Neural progenitor cell (in vitro differentiated cells): ENCODE data around the gene CER1. TPM values are rescaled to one million over a fixed set of nuclear protein-coding genes. Genes with fewer than 3 reads are reported as not detected.

Experiments
- DNase-seq: peaks from one replicate; pipeline ENCODE4 v3.0.0-alpha.2; 2016; ENCODE audit warnings: low spot score
- H2AFZ ChIP-seq: fragments of 200-600 bp; sonication (generic); replicated peaks from 2 replicates; pipeline ENCODE4 v1.6.1; 2016; ENCODE audit warnings: antibody characterized with exemption
- H3F3A ChIP-seq: fragments of 200-600 bp; sonication (generic); 2 replicates; pipeline ENCODE4 v1.6.1; 2016; ENCODE audit warnings: antibody characterized with exemption, low read depth
- H3K27ac ChIP-seq: fragments of 200-600 bp; sonication (generic); 2 replicates; pipeline ENCODE4 v1.5.1; 2016; ENCODE audit warnings: mild to moderate bottlenecking
- H3K27me3 ChIP-seq: fragments of 200-600 bp; sonication (generic); 2 replicates; pipeline ENCODE4 v1.6.1; 2016; ENCODE audit warnings: mild to moderate bottlenecking, moderate library complexity
- H3K36me3 ChIP-seq: fragments of 200-600 bp; sonication (generic); 2 replicates; pipeline ENCODE4 v1.5.1; 2016
- H3K4me1 ChIP-seq: fragments of 200-600 bp; sonication (generic); 2 replicates; pipeline ENCODE4 v1.6.1; 2016; ENCODE audit warnings: mixed run types
- H3K4me2 ChIP-seq: fragments of 200-600 bp; sonication (generic); 2 replicates; pipeline ENCODE4 v1.6.1; 2016
- H3K4me3 ChIP-seq: fragments of 200-600 bp; sonication (generic); 2 replicates; pipeline ENCODE4 v1.5.1; 2016
- H3K79me2 ChIP-seq: fragments of 200-600 bp; sonication (generic); 2 replicates; pipeline ENCODE4 v1.6.1; 2016; ENCODE audit warnings: low read depth
- H3K9ac ChIP-seq: fragments of 200-600 bp; sonication (generic); 2 replicates; pipeline ENCODE4 v1.6.1; 2016
- H3K9me3 ChIP-seq: fragments of 200-600 bp; sonication (generic); 2 replicates; pipeline ENCODE4 v1.5.1; 2016; ENCODE audit warnings: low read depth
- H4K20me1 ChIP-seq: fragments of 200-600 bp; sonication (generic); 2 replicates; pipeline ENCODE4 v1.6.1; 2016; ENCODE audit warnings: low read depth
- H3K27ac Mint-ChIP-seq: 3 replicates; pipeline ENCODE4 v1.8.0; 2021; ENCODE audit warnings: mixed read lengths
- H3K27me3 Mint-ChIP-seq: 2 replicates; pipeline ENCODE4 v1.8.0; 2022; ENCODE audit warnings: low read depth, mild to moderate bottlenecking, inconsistent platforms, moderate library complexity, mixed read lengths; ENCODE audit not compliant: insufficient read depth
- H3K36me3 Mint-ChIP-seq: 3 replicates; pipeline ENCODE4 v1.8.0; 2021; ENCODE audit warnings: mixed read lengths
- H3K4me1 Mint-ChIP-seq: 3 replicates; pipeline ENCODE4 v1.8.0; 2021; ENCODE audit warnings: mixed read lengths
- H3K4me3 Mint-ChIP-seq: 3 replicates; pipeline ENCODE4 v1.8.0; 2021; ENCODE audit warnings: mild to moderate bottlenecking, moderate library complexity, mixed read lengths
- H3K9me3 Mint-ChIP-seq: 3 replicates; pipeline ENCODE4 v1.8.0; 2020; ENCODE audit warnings: mixed read lengths
- EZH2 ChIP-seq: fragments of 200-600 bp; sonication (generic); IDR thresholded peaks from 2 replicates; pipeline ENCODE4 v1.6.1; 2017; ENCODE audit warnings: antibody characterized with exemption, mild to moderate bottlenecking, moderate library complexity
- EZH2phosphoT487 ChIP-seq: fragments of 200-600 bp; sonication (generic); IDR thresholded peaks from 2 replicates; pipeline ENCODE4 v1.6.1; 2017; ENCODE audit warnings: antibody characterized with exemption
- total RNA-seq: library from RNA; depleted of rRNA; stranded (reverse); fragments of >200 nt; gene quantifications from 2 replicates; pipeline ENCODE4 v1.2.3, GENCODE V29; 2015; ENCODE audit warnings: low replicate concordance
- TF ChIP-seq, protein P1 (sequence below): fragments of 200-600 bp; sonication (generic); IDR thresholded peaks from 2 replicates; pipeline ENCODE4 v1.5.1; 2017; ENCODE audit warnings: antibody characterized with exemption, mild to moderate bottlenecking

CER1 gene
- total RNA-seq, 1 donor from 2014 or later: 0.11 TPM

DNA sequence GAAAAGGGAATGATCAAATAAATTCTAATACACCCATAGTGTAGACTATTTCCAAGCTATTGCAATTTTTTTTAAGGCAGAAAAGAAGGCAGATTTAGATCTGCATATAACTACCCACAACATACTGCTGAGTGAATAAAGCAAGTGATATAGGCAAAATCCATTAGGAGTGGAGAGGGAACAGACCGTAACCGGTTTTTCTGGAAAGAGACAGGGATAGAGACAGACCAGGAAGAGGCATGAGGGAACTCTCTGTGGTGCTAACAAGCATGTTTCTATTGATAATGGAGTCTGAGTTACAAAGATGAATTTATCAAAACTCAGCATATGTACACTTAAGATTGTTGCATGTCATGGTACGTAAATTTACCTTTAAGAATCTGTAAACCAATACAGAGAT is 43.8 kb downstream of the CER1 start:
- Mint-ChIP-seq H3K27me3 (no peaks in the 10 kb centered on the region), H3K9me3 (peaks cover 2% of the 10 kb centered on the region), H3K27ac (no peak overlapping the region), H3K4me3 (no peak overlapping the region), H3K4me1 (no peaks in the 10 kb centered on the region), H3K36me3 (peaks cover 19% of the 10 kb centered on the region)
- Histone ChIP-seq H4K20me1 (no peaks in the 10 kb centered on the region), H3K4me1 (no peaks in the 10 kb centered on the region), H3K79me2 (peaks cover 23% of the 10 kb centered on the region), H3K36me3 (no peaks in the 10 kb centered on the region), H3F3A (no peaks in the 10 kb centered on the region), H3K4me3 (no peak overlapping the region), H3K9me3 (no peaks in the 10 kb centered on the region), H3K27ac (no peak overlapping the region), H2AFZ (no peak overlapping the region), H3K9ac (no peak overlapping the region), H3K27me3 (no peaks in the 10 kb centered on the region), H3K4me2 (no peak overlapping the region)
- TF ChIP-seq EZH2 (no peak), EZH2phosphoT487 (no peak)
- TF ChIP-seq, protein P1, sequence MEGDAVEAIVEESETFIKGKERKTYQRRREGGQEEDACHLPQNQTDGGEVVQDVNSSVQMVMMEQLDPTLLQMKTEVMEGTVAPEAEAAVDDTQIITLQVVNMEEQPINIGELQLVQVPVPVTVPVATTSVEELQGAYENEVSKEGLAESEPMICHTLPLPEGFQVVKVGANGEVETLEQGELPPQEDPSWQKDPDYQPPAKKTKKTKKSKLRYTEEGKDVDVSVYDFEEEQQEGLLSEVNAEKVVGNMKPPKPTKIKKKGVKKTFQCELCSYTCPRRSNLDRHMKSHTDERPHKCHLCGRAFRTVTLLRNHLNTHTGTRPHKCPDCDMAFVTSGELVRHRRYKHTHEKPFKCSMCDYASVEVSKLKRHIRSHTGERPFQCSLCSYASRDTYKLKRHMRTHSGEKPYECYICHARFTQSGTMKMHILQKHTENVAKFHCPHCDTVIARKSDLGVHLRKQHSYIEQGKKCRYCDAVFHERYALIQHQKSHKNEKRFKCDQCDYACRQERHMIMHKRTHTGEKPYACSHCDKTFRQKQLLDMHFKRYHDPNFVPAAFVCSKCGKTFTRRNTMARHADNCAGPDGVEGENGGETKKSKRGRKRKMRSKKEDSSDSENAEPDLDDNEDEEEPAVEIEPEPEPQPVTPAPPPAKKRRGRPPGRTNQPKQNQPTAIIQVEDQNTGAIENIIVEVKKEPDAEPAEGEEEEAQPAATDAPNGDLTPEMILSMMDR: no peak
- DNase-seq: no peak

DNA sequence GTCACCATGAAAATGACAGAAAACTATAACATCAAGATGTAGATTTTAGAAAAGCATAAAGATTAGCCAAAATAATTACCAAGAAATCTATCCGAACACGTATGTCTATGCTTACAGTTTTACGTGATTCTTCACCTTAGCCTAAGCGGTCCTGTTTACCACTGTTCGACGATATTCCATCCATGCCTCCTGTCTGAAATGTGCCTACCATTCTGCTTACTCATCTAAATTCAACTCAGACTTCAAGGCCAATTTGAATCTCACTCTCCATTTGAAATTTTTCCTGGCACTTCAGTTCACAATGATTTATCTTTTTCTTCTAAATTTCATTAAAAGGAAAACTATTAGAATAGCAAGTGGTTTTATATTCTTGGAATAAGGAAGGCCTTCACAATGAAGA is 44.7 kb downstream of the CER1 start:
- TF ChIP-seq, protein P1: no peak
- TF ChIP-seq EZH2: no peak
- no peak for TF ChIP-seq EZH2phosphoT487
- H2AFZ ChIP-seq: no peak overlapping the region
- Mint-ChIP-seq H3K27me3 (no peaks in the 10 kb centered on the region), H3K4me1 (no peaks in the 10 kb centered on the region), H3K9me3 (peaks cover 2% of the 10 kb centered on the region), H3K4me3 (no peak overlapping the region), H3K27ac (no peak overlapping the region), H3K36me3 (peaks cover 16% of the 10 kb centered on the region)
- H3K4me2 ChIP-seq: no peak overlapping the region
- no peak overlapping the region for H3K9ac ChIP-seq
- peaks cover 23% of the 10 kb centered on the region for H3K79me2 ChIP-seq
- H3K9me3 ChIP-seq: no peaks in the 10 kb centered on the region
- no peak overlapping the region for H3K4me3 ChIP-seq
- H3K27me3 ChIP-seq: no peaks in the 10 kb centered on the region
- no peak for DNase-seq
- H3K36me3 ChIP-seq: no peaks in the 10 kb centered on the region
- H3F3A ChIP-seq: no peaks in the 10 kb centered on the region
- H3K4me1 ChIP-seq: no peaks in the 10 kb centered on the region
- no peak overlapping the region for H3K27ac ChIP-seq
- no peaks in the 10 kb centered on the region for H4K20me1 ChIP-seq

DNA sequence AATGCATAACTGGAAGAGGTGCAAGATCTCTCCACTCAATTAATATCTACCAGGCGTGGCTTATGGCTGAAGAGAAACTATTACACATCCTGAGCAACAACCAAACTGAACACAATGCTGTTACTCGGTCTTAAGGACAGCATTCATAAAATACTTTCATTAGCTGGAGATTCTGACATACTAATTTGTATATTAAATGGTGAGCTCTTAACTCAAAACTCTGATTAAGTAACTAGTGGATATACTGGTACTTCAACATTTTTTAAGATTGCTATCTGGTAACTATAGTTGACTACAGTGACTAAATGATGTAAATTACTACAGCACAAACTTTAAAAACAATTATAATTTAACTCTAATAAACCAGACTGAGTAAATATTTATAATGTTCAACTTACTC is 45.1 kb downstream of the CER1 start:
- no peak overlapping the region for H3K9ac ChIP-seq
- H3K4me1 ChIP-seq: no peaks in the 10 kb centered on the region
- H3F3A ChIP-seq: no peaks in the 10 kb centered on the region
- no peak for TF ChIP-seq EZH2
- TF ChIP-seq, protein P1: no peak
- no peak for TF ChIP-seq EZH2phosphoT487
- H3K36me3 Mint-ChIP-seq: peaks cover 14% of the 10 kb centered on the region
- H3K4me1 Mint-ChIP-seq: no peaks in the 10 kb centered on the region
- no peak overlapping the region for H3K4me3 Mint-ChIP-seq
- no peaks in the 10 kb centered on the region for H3K9me3 ChIP-seq
- no peak overlapping the region for H2AFZ ChIP-seq
- H3K27me3 ChIP-seq: no peaks in the 10 kb centered on the region
- no peak overlapping the region for H3K27ac Mint-ChIP-seq
- no peaks in the 10 kb centered on the region for H4K20me1 ChIP-seq
- H3K4me2 ChIP-seq: no peak overlapping the region
- H3K27me3 Mint-ChIP-seq: no peaks in the 10 kb centered on the region
- H3K27ac ChIP-seq: no peak overlapping the region
- H3K79me2 ChIP-seq: peaks cover 18% of the 10 kb centered on the region
- DNase-seq: no peak
- no peaks in the 10 kb centered on the region for H3K9me3 Mint-ChIP-seq
- H3K4me3 ChIP-seq: no peak overlapping the region
- no peaks in the 10 kb centered on the region for H3K36me3 ChIP-seq

DNA sequence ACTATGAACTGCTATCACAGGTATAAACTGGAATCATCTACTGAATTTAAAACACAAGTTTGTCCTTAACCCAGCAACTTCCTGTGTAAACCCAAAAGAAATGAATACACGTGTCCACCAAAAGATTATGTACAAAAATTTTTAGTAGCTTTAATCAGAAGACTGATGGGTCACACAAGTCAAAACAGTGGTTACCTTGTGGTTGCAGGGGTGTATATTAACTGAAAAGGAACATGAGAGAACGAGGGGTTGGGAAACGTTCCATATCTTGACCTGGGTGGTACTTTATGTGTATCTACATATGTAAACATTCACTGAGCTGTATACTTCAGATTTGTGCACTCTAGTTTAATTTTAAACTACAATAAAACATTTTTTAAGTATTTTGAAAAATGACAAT is 47.9 kb downstream of the CER1 start:
- Histone ChIP-seq H3K4me1 (no peaks in the 10 kb centered on the region), H3F3A (no peaks in the 10 kb centered on the region), H3K36me3 (peaks cover 6% of the 10 kb centered on the region), H3K27ac (no peak overlapping the region), H4K20me1 (no peaks in the 10 kb centered on the region), H3K9me3 (no peaks in the 10 kb centered on the region), H3K27me3 (no peaks in the 10 kb centered on the region), H3K4me2 (no peak overlapping the region), H2AFZ (no peak overlapping the region), H3K4me3 (no peak overlapping the region), H3K9ac (no peak overlapping the region), H3K79me2 (peaks cover 6% of the 10 kb centered on the region)
- no peak for TF ChIP-seq EZH2
- no peak for TF ChIP-seq EZH2phosphoT487
- TF ChIP-seq, protein P1: no peak
- no peak for DNase-seq
- H3K9me3 Mint-ChIP-seq: no peaks in the 10 kb centered on the region
- H3K4me1 Mint-ChIP-seq: no peaks in the 10 kb centered on the region
- H3K4me3 Mint-ChIP-seq: no peak overlapping the region
- H3K36me3 Mint-ChIP-seq: peaks cover 22% of the 10 kb centered on the region
- H3K27me3 Mint-ChIP-seq: no peaks in the 10 kb centered on the region
- no peak overlapping the region for H3K27ac Mint-ChIP-seq
